Measurements from ENCODE around the gene C18orf32. TPM values are rescaled to one million over a fixed set of nuclear protein-coding genes. Genes with fewer than 3 reads are reported as not detected.
"Not testable (repeated sequence)": the region's sequence is repeated elsewhere in the genome, so short reads cannot be mapped to it uniquely, and the experiment has no call there.

Gene C18orf32
- polyA plus RNA-seq, 3 donors: 27.5 to 134 (median 115) TPM

DNA sequence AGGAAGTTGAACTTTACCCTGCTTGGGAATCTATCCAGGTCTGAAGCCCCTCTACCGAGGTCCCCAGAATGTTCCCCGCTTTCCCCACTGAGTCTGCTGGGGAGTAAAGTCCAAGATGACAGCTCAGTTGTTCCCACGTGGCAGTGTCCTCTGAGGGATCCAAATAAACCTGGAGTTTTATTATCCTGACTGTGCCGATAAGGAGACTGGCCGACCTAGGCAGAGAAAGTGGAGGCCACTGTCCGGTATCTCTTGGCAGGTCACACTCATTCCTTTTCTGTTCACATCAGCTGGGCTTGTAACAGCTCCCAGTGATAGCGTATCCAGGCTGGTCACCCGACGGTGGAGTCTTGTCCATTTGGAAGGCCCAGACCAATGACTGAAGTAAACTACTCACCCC, 27.5 kb upstream of the C18orf32 start:
- Histone ChIP-seq H3K4me3 (replicated peaks in 1 of 3; ENCODE audit: low read depth in 2 of 3, low read length in 3 of 3) (no peak overlapping the region), H3K4me1 (ENCODE audit: control insufficient read depth in 1 of 2, insufficient read depth in 2 of 2, low read length in 2 of 2) (no peaks in the 10 kb centered on the region), H3K27ac (ENCODE audit: low read depth in 1 of 2, low read length in 2 of 2) (no peak overlapping the region), H3K9me3 (replicated peaks in 1 of 2; ENCODE audit: control insufficient read depth in 1 of 2, insufficient read depth in 1 of 2, low read length in 2 of 2) (no peaks in the 10 kb centered on the region), H3K4me2 (replicated peaks; ENCODE audit: extremely low read depth, low read length, poor library complexity, severe bottlenecking) (no peak overlapping the region), H3K27me3 (ENCODE audit: control insufficient read depth in 2 of 2, insufficient read depth in 2 of 2, low read length in 2 of 2) (no peaks in the 10 kb centered on the region), H4K20me1 (ENCODE audit: insufficient read depth, low read length) (no peaks in the 10 kb centered on the region), H3K79me2 (ENCODE audit: insufficient read depth, low read length) (no peaks in the 10 kb centered on the region), H3K36me3 (replicated peaks in 1 of 2; ENCODE audit: control insufficient read depth in 1 of 2, insufficient read depth in 2 of 2, low read length in 2 of 2) (no peaks in the 10 kb centered on the region), H2AFZ (ENCODE audit: insufficient read depth, low read depth, low read length, poor library complexity, severe bottlenecking) (no peak overlapping the region), H3K9ac (ENCODE audit: insufficient read depth, low read length, poor library complexity, severe bottlenecking) (no peak overlapping the region)
- no peaks in the 10 kb centered on the region for H3K4me1 Mint-ChIP-seq
- intact Hi-C loops (cut with micrococcal nuclease): loop anchor here in 1 of 2 donors (5.0 kb wide), 1 partner anchor 338 kb away; no protein-coding TSS in a partner anchor
- no peak overlapping the region for H3K27ac Mint-ChIP-seq
- TF ChIP-seq, protein P1, sequence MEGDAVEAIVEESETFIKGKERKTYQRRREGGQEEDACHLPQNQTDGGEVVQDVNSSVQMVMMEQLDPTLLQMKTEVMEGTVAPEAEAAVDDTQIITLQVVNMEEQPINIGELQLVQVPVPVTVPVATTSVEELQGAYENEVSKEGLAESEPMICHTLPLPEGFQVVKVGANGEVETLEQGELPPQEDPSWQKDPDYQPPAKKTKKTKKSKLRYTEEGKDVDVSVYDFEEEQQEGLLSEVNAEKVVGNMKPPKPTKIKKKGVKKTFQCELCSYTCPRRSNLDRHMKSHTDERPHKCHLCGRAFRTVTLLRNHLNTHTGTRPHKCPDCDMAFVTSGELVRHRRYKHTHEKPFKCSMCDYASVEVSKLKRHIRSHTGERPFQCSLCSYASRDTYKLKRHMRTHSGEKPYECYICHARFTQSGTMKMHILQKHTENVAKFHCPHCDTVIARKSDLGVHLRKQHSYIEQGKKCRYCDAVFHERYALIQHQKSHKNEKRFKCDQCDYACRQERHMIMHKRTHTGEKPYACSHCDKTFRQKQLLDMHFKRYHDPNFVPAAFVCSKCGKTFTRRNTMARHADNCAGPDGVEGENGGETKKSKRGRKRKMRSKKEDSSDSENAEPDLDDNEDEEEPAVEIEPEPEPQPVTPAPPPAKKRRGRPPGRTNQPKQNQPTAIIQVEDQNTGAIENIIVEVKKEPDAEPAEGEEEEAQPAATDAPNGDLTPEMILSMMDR (IDR thresholded peaks at IDR 0.05): no peak
- no peaks in the 10 kb centered on the region for H3K36me3 Mint-ChIP-seq
- no peak overlapping the region for H3K4me3 Mint-ChIP-seq
- no peaks in the 10 kb centered on the region for H3K9me3 Mint-ChIP-seq
- peaks cover 2 to 4% (median 3%) of the 10 kb centered on the region in 3 donors for H3K27me3 Mint-ChIP-seq (ENCODE audit: low read depth in 3 of 3)
- 87% methylated on average over 6 of the region's 9 CpGs for WGBS (ENCODE audit: insufficient coverage)
- DNase-seq: no peak

- H3K9me3 Mint-ChIP-seq; H3K9me3 ChIP-seq (replicated peaks in 1 of 2; ENCODE audit: control insufficient read depth in 1 of 2, insufficient read depth in 1 of 2, low read length in 2 of 2); DNase-seq; H2AFZ ChIP-seq (ENCODE audit: insufficient read depth, low read depth, low read length, poor library complexity, severe bottlenecking); H3K27me3 ChIP-seq (ENCODE audit: control insufficient read depth in 2 of 2, insufficient read depth in 2 of 2, low read length in 2 of 2); H3K79me2 ChIP-seq (ENCODE audit: insufficient read depth, low read length); H3K36me3 ChIP-seq (replicated peaks in 1 of 2; ENCODE audit: control insufficient read depth in 1 of 2, insufficient read depth in 2 of 2, low read length in 2 of 2); H3K4me2 ChIP-seq (replicated peaks; ENCODE audit: extremely low read depth, low read length, poor library complexity, severe bottlenecking); H3K4me1 Mint-ChIP-seq; H3K27ac ChIP-seq (ENCODE audit: low read depth in 1 of 2, low read length in 2 of 2); H3K36me3 Mint-ChIP-seq; H3K9ac ChIP-seq (ENCODE audit: insufficient read depth, low read length, poor library complexity, severe bottlenecking); H3K4me3 Mint-ChIP-seq; H4K20me1 ChIP-seq (ENCODE audit: insufficient read depth, low read length); H3K4me1 ChIP-seq (ENCODE audit: control insufficient read depth in 1 of 2, insufficient read depth in 2 of 2, low read length in 2 of 2); H3K27ac Mint-ChIP-seq; H3K4me3 ChIP-seq (replicated peaks in 1 of 3; ENCODE audit: low read depth in 2 of 3, low read length in 3 of 3): not testable (repeated sequence)
- WGBS (ENCODE audit: insufficient coverage): 98% methylated on average over 4 of the region's 8 CpGs
- intact Hi-C loops (cut with micrococcal nuclease): loop anchor here in 1 of 2 donors (5.0 kb wide), 1 partner anchor 339 kb away; no protein-coding TSS in a partner anchor
- H3K27me3 Mint-ChIP-seq (ENCODE audit: low read depth in 3 of 3): peaks cover 2 to 14% (median 5%) of the 10 kb centered on the region in 3 donors
Observed at GRCh38 chr18:49512876-49513275, 25.8 kb upstream of the C18orf32 start.
